Panc1 (cell line): ENCODE measurements around the gene THOC7.

ENCODE experiments used
- CTCF ChIP-seq: fragments of 450-650 bp; IDR thresholded peaks from 2 replicates; pipeline ENCODE4 v1.5.1; 2017; ENCODE audit warnings: mild to moderate bottlenecking
- POLR2AphosphoS5 ChIP-seq: IDR thresholded peaks from 2 replicates; pipeline ENCODE4 v1.6.1; 2012; ENCODE audit warnings: mild to moderate bottlenecking, low read depth, low read length, moderate library complexity

- TF ChIP-seq CTCF (no peak), POLR2AphosphoS5 (no peak)
These were observed 8.7 kb upstream of the THOC7 start for GRCh38 chr3:63872135-63872924.
